ENCODE results near the gene CTBP2. TPM values are rescaled to one million over a fixed set of nuclear protein-coding genes. Genes with fewer than 3 reads are reported as not detected.

CTBP2 gene
- total and polyA plus RNA-seq, 2 donors from 2014 or later: 33.1 to 111 TPM

DNA sequence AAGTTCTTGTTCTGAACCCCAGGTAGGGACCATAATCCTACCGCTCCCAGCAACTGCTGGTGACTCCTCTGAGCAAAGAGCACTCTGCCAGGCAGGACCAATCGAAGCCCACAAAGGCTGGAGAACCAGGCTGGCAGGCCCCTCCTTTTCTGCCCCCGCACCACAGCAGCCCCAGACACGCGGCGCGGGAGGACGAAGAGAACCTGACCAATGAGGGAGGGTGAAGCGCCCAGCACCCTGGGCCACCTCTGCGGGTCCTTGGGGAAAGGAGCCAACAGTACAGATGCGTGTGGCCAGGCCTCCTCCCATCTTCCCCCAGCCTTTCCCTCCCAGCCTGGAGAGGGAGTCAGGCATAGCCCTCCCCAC lies 25.9 kb downstream of the CTBP2 start:
- H3K9ac ChIP-seq (ENCODE audit: low read length in 3 of 3): no peak overlapping the region
- peaks cover 0 to 44% (median 22%) of the 10 kb centered on the region in 3 donors for H3K4me1 ChIP-seq (ENCODE audit: control insufficient read depth in 2 of 3, insufficient read depth in 2 of 3, low read depth in 1 of 3, low read length in 3 of 3)
- DNase-seq: no peak
- no peaks in the 10 kb centered on the region for H3K27me3 ChIP-seq (ENCODE audit: control insufficient read depth, insufficient read depth, low read length)
- no peak overlapping the region for H3K4me3 ChIP-seq (ENCODE audit: low read length in 3 of 3)
- H3K36me3 ChIP-seq (ENCODE audit: control insufficient read depth in 2 of 3, insufficient read depth in 3 of 3, low read length in 3 of 3): peaks cover 0 to 6% (median 0%) of the 10 kb centered on the region in 3 donors
- peak overlapping the region in 1 of 2 donors; percentile 1 for H3K27ac ChIP-seq (ENCODE audit: low read depth in 2 of 2, low read length in 2 of 2)
- FAIRE-seq: no peak
- intact Hi-C loops (cut with DNase I): no loop called here
- H3K9me3 ChIP-seq (ENCODE audit: control insufficient read depth in 2 of 3, insufficient read depth in 1 of 3, low read length in 3 of 3): no peaks in the 10 kb centered on the region
- TF ChIP-seq, protein P1, sequence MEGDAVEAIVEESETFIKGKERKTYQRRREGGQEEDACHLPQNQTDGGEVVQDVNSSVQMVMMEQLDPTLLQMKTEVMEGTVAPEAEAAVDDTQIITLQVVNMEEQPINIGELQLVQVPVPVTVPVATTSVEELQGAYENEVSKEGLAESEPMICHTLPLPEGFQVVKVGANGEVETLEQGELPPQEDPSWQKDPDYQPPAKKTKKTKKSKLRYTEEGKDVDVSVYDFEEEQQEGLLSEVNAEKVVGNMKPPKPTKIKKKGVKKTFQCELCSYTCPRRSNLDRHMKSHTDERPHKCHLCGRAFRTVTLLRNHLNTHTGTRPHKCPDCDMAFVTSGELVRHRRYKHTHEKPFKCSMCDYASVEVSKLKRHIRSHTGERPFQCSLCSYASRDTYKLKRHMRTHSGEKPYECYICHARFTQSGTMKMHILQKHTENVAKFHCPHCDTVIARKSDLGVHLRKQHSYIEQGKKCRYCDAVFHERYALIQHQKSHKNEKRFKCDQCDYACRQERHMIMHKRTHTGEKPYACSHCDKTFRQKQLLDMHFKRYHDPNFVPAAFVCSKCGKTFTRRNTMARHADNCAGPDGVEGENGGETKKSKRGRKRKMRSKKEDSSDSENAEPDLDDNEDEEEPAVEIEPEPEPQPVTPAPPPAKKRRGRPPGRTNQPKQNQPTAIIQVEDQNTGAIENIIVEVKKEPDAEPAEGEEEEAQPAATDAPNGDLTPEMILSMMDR (IDR thresholded peaks at IDR 0.05; ENCODE audit: borderline replicate concordance, extremely low read depth, insufficient read depth): no peak

DNA sequence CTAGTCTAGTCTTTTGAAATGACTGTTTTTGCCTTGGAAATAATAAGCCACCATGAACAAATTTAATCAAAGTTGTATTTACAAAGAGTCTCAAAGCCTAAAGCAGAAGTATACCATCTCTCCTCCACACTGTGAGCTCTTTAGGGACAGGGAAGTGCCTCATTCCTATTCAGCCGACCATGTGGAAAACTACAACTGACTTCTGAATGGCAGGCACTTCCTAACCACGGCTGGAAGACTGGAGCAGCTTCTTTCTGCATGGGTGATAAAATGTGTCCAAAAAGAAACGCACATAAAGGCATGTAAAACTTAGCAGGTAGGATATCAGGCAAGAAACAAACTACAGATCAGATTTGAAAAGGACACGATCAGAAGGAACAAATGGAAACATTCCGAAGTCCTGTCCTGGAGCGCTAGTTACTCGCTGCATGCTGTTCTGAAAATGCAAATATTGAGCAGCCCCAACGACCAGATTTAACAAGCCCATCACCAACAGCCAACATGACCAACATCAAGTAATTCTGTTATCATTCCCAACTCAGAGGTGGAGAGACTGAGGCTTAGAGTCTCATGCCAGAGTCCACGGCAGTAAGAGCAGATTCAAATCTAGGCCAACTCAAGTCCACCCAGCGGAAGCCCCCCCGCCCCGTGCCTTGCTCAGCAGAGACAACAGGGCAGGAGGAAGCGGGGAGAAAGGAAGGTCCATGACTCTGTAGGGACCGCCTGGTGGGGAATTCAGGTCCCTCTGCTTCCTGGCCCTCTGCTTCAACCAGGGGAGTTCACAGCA lies 26.5 kb downstream of the CTBP2 start:
- Histone ChIP-seq H3K4me1 (ENCODE audit: control insufficient read depth in 2 of 3, insufficient read depth in 2 of 3, low read depth in 1 of 3, low read length in 3 of 3) (peaks cover 0 to 49% (median 28%) of the 10 kb centered on the region in 3 donors), H3K9me3 (ENCODE audit: control insufficient read depth in 2 of 3, insufficient read depth in 1 of 3, low read length in 3 of 3) (no peaks in the 10 kb centered on the region), H3K4me3 (ENCODE audit: low read length in 3 of 3) (no peak overlapping the region), H3K36me3 (ENCODE audit: control insufficient read depth in 2 of 3, insufficient read depth in 3 of 3, low read length in 3 of 3) (peaks cover 0 to 6% (median 0%) of the 10 kb centered on the region in 3 donors), H3K27ac (ENCODE audit: low read depth in 2 of 2, low read length in 2 of 2) (peak overlapping the region in 1 of 2 donors; percentile 1), H3K27me3 (ENCODE audit: control insufficient read depth, insufficient read depth, low read length) (no peaks in the 10 kb centered on the region), H3K9ac (ENCODE audit: low read length in 3 of 3) (no peak overlapping the region)
- TF ChIP-seq, protein P1 (IDR thresholded peaks at IDR 0.05; ENCODE audit: borderline replicate concordance, extremely low read depth, insufficient read depth): no peak
- DNase-seq (no peak), FAIRE-seq (no peak)
- intact Hi-C loops (cut with DNase I): no loop called here

DNA sequence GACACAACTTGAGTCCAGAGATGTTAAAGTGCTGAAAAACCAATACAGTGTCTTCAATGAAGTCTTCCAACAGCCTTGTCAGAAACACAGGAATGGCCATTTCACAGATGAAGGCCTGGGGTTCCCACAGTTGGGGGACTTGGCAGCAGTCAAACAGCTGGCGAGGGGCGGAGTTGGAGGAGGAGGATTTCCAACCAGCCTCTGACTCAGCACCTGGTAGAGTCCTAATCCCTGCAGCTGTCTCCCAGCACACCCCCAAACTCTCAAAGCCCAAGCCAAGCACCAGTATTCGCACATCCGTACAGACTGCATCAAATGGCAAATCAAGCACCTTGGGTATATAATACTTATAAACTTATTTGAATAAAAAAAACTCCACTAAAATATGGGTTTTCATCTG lies 28.0 kb downstream of the CTBP2 start:
- FAIRE-seq: no peak
- TF ChIP-seq, protein P1 (IDR thresholded peaks at IDR 0.05; ENCODE audit: borderline replicate concordance, extremely low read depth, insufficient read depth): no peak
- peaks cover 0 to 47% (median 31%) of the 10 kb centered on the region in 3 donors for H3K4me1 ChIP-seq (ENCODE audit: control insufficient read depth in 2 of 3, insufficient read depth in 2 of 3, low read depth in 1 of 3, low read length in 3 of 3)
- no peak overlapping the region for H3K4me3 ChIP-seq (ENCODE audit: low read length in 3 of 3)
- intact Hi-C loops (cut with DNase I): no loop called here
- H3K9me3 ChIP-seq (ENCODE audit: control insufficient read depth in 2 of 3, insufficient read depth in 1 of 3, low read length in 3 of 3): no peaks in the 10 kb centered on the region
- H3K27me3 ChIP-seq (ENCODE audit: control insufficient read depth, insufficient read depth, low read length): no peaks in the 10 kb centered on the region
- H3K9ac ChIP-seq (ENCODE audit: low read length in 3 of 3): no peak overlapping the region
- H3K27ac ChIP-seq (ENCODE audit: low read depth in 2 of 2, low read length in 2 of 2): no peak overlapping the region
- no peak for DNase-seq
- H3K36me3 ChIP-seq (ENCODE audit: control insufficient read depth in 2 of 3, insufficient read depth in 3 of 3, low read length in 3 of 3): peaks cover 0 to 6% (median 0%) of the 10 kb centered on the region in 3 donors

Measured in kidney (tissue), 14 donors.